ENCODE results near the gene GLCE.
A peak's percentile ranks its signal among the peaks of the same experiment; 100 is the strongest.

Gene GLCE

DNA sequence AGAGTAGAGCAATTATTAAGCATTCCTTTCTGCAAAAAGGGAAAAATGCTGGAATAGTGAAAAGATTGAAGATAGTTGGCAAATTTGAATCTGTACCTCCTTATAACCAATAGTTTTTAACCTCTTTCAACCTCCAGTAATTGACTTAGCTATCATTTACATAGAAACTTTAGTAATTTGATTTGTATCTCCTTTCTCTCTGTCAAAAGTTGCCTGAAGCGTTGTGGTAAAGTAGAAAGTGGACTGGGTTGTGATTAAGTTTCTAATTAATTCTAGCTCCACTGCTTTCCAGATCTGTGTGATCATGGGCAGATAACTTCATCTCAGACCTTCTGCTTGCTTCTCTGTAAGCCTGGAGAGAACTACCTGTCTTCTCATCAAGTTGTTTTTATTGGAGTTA, 24.8 kb downstream of the GLCE start:
- H3K9me3 Mint-ChIP-seq = peaks cover 3% of the 10 kb centered on the region
- H3K4me1 Mint-ChIP-seq = peaks cover 5% of the 10 kb centered on the region
- no peaks in the 10 kb centered on the region for H3K27me3 Mint-ChIP-seq
- ATAC-seq (ENCODE audit: low read depth) = no peak
- DNase-seq (ENCODE audit: low spot score in 2 of 2) = no peak
- H3K4me3 Mint-ChIP-seq = no peak overlapping the region
- peaks cover 6% of the 10 kb centered on the region for H3K36me3 Mint-ChIP-seq
- H3K27ac Mint-ChIP-seq = no peak overlapping the region

DNA sequence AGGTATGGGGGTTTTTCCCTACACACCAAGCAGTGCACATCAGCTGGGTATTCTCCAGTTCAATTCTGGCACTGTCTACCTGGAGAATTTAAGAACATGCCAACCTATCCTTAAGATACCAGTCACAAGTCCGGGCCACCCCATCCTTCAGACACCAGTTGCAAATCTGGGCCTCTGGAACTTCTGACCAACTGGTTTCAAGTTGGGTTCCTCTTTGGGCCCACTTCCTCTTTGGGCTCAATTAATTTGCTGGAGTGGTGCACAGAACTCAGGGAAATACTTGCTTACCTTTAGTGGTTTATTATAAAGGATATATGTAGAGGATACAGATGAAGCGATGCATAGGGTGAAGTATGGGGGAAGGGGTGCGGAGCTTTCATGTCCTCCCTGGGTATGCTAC, 25.3 kb downstream of the GLCE start:
- H3K36me3 Mint-ChIP-seq = peaks cover 7% of the 10 kb centered on the region
- peaks cover 5% of the 10 kb centered on the region for H3K9me3 Mint-ChIP-seq
- ATAC-seq (ENCODE audit: low read depth) (peak; percentile 50), DNase-seq (ENCODE audit: low spot score in 2 of 2) (peak in 1 of 2 donors; percentile 3)
- no peak overlapping the region for H3K27ac Mint-ChIP-seq
- H3K4me1 Mint-ChIP-seq = peaks cover 5% of the 10 kb centered on the region
- no peaks in the 10 kb centered on the region for H3K27me3 Mint-ChIP-seq
- no peak overlapping the region for H3K4me3 Mint-ChIP-seq

DNA sequence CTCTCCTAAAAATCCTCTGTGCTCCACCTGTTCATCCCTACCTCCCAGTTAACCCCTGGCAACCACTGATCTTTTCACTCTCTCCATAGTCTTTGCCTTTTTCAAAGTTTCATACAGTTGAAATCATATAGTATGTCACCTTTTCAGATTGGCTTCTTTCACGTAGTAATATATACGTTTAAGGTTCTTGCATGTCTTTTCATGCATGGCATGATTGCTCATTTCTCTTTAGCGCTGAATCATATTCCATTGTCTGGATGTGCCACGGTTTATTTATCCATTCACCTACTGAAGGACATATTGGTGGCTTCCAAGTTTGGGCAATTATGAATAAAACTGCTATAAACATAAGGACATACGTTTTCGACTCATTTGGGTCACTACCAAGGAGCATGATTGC, 28.7 kb downstream of the GLCE start:
- peaks cover 5% of the 10 kb centered on the region for H3K9me3 Mint-ChIP-seq
- H3K27me3 Mint-ChIP-seq = no peaks in the 10 kb centered on the region
- ATAC-seq (ENCODE audit: low read depth) = no peak
- no peak overlapping the region for H3K27ac Mint-ChIP-seq
- H3K4me1 Mint-ChIP-seq = peaks cover 5% of the 10 kb centered on the region
- no peak overlapping the region for H3K4me3 Mint-ChIP-seq
- DNase-seq (ENCODE audit: low spot score in 2 of 2) = no peak
- peaks cover 10% of the 10 kb centered on the region for H3K36me3 Mint-ChIP-seq

DNA sequence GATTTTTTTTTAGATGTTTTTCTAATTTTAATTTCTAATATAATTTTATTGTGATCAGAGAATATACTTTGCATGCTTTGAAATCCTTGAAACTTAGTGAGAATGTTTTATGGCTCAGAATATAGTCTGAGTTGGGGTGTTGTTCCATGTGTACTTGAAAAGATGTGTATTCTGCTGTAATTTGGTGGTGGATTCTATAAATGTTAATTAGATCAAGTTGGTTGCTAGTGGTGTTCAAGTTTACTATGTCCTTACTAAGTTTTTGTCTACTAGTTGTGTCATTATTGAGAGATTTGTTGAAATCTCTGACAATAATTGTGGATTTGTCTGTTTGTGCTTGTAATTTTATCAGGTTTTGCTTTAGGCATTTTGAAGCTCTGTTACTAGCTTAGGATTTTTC, 29.7 kb downstream of the GLCE start:
- DNase-seq (ENCODE audit: low spot score in 2 of 2) (no peak), ATAC-seq (ENCODE audit: low read depth) (no peak)
- peaks cover 5% of the 10 kb centered on the region for H3K9me3 Mint-ChIP-seq
- no peak overlapping the region for H3K4me3 Mint-ChIP-seq
- peaks cover 5% of the 10 kb centered on the region for H3K4me1 Mint-ChIP-seq
- H3K27ac Mint-ChIP-seq = no peak overlapping the region
- H3K27me3 Mint-ChIP-seq = no peaks in the 10 kb centered on the region
- H3K36me3 Mint-ChIP-seq = peaks cover 10% of the 10 kb centered on the region

DNA sequence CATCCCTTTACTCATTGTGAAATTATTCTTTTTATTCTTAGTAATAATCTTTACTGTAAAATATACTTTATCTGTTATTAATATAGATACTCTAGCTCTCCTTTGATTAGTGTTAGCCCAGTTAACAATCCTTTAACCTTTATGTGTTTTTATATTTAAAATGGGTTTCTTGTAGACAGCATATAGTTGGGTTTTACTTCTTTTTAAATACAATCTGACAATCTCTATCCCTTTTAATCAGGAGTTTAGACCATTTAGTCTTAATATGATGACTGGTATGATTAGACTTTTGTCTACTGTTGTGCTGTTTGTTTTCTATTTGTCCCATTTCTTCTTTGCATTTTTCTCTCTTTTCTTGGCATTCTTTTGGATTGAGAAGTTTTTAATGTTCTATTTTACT, 30.1 kb downstream of the GLCE start:
- peaks cover 10% of the 10 kb centered on the region for H3K36me3 Mint-ChIP-seq
- no peak overlapping the region for H3K27ac Mint-ChIP-seq
- peaks cover 5% of the 10 kb centered on the region for H3K9me3 Mint-ChIP-seq
- no peak for ATAC-seq (ENCODE audit: low read depth)
- H3K4me1 Mint-ChIP-seq = peaks cover 3% of the 10 kb centered on the region
- no peaks in the 10 kb centered on the region for H3K27me3 Mint-ChIP-seq
- H3K4me3 Mint-ChIP-seq = no peak overlapping the region
- no peak for DNase-seq (ENCODE audit: low spot score in 2 of 2)

DNA sequence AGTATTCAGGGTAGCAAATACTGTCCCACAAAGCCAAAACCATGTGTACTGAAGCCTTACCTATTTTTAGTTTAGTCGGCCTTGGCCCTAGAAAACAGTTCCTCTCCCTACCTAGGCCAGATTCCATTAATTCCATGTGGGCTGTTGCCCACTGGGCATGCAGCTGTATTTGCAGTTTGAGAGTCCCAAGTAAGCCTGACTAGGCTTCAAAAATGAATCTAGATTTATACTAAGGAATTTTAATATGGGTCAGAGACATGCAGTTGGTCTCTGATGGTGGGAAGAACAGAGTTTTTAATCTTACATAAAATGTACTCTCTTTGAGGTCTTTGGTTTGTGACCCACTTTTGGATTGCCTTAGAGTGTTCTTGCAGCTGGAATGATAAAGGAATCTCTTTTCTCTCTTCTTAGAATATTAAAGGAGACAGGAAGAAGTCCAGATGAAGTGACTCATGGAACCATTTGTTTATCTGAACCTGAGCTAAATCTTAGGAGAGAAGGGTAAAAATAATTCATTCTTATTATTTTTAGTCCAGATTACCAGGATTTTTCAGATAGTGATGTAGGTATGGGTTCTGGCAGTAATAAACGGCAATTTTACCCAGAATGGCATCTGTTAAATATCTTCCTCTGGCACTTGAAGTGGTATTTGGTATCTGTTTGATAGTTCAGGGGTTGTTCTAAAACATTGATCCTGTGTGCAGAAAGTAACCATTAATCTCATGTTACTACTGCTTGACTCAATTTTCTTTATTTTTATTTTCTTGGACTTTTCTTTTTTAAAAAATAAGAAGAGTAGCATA, 33.8 kb downstream of the GLCE start:
- H3K36me3 Mint-ChIP-seq = peaks cover 17% of the 10 kb centered on the region
- H3K4me3 Mint-ChIP-seq = no peak overlapping the region
- no peaks in the 10 kb centered on the region for H3K27me3 Mint-ChIP-seq
- ATAC-seq (ENCODE audit: low read depth) = no peak
- no peak overlapping the region for H3K27ac Mint-ChIP-seq
- peaks cover 3% of the 10 kb centered on the region for H3K4me1 Mint-ChIP-seq
- peaks cover 4% of the 10 kb centered on the region for H3K9me3 Mint-ChIP-seq
- no peak for DNase-seq (ENCODE audit: low spot score in 2 of 2)

DNA sequence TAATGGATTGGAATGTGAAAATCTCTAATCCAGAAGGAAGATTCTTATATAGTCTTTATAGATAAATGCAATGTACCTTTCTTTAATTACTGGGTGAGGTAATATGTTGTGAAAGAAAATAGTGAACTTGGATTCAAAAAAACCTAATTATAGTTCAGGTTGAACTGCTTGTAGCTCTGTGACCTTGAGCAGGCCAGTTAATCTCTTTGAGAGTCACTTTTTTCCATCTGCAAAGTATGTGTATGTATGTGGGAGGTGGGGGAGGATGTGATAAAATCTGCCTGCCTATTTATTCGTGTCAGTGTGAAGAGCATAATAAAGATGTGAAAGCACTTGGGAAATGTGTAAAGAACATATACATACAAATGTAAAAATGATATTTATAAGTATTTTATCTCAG, 34.4 kb downstream of the GLCE start:
- DNase-seq (ENCODE audit: low spot score in 2 of 2) = no peak
- ATAC-seq (ENCODE audit: low read depth) = no peak
- Mint-ChIP-seq H3K4me3 (no peak overlapping the region), H3K4me1 (peaks cover 3% of the 10 kb centered on the region), H3K27ac (no peak overlapping the region), H3K27me3 (no peaks in the 10 kb centered on the region), H3K36me3 (peaks cover 17% of the 10 kb centered on the region), H3K9me3 (peaks cover 3% of the 10 kb centered on the region)

DNA sequence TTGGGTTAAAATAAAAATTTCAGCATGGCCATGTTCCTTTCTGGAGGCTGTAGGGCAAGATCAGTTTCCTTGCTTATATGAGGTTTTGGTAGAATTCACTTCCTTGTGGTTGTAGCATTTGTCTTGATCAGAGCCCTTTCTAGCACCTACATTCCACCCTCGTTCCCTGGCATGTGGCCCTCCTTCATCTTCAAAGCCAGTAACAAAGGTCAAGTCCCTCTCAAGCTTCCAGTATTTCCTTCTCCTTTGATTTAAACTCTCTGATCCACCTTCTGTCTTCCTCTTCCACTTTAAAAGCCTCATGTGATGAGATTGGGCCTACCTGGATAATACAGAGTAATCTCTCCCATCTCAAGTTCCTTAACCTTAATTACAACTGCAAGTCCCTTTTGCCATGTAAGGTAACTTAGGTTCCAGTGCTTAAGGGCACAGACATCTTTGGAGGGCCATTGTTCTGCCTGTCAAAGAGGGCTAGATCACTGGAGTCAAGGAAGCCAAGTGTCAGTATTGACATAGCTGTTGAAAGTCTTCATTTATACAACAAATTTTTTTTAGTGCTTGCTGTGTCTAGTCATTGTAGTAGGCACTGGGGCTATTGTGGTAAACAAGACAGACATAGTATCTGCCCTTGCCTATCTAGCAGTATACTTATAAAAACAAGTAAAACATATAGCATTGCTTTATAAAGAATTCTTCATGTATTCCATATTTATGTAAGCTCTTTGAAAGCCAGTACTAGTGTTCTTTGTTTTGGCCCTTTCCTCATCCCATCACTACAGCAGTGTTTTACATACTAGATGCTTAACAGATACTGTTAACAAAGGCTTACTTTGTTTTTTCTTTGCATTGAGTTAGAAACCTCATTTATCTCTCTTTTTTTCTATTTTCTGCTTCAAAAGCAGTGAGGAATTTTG, 40.7 kb downstream of the GLCE start:
- Mint-ChIP-seq H3K27ac (no peak overlapping the region), H3K9me3 (no peaks in the 10 kb centered on the region), H3K4me1 (no peaks in the 10 kb centered on the region), H3K4me3 (no peak overlapping the region), H3K27me3 (no peaks in the 10 kb centered on the region), H3K36me3 (peaks cover 10% of the 10 kb centered on the region)
- DNase-seq (ENCODE audit: low spot score in 2 of 2) = no peak
- no peak for ATAC-seq (ENCODE audit: low read depth)

DNA sequence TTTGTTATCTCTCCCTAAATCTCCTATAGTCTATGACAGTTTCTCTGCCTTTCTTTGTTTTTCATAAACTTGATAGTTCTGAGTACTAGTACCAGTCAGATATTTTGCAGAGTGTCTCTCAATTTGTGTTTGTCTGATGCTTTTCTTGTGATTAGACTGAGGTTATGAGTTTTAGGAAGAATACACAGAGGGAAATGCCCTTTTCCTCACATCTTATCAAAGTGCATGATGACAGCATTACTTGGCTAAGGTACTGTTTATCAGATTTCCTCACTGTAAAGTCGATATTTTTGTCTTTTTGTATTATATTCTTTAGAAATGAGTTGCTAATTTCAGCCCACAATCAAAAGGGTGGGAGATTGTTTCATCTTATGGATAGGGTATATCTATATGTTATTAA, 45.6 kb downstream of the GLCE start:
- ATAC-seq (ENCODE audit: low read depth) = no peak
- peaks cover 2% of the 10 kb centered on the region for H3K36me3 Mint-ChIP-seq
- H3K9me3 Mint-ChIP-seq = no peaks in the 10 kb centered on the region
- no peak for DNase-seq (ENCODE audit: low spot score in 2 of 2)
- no peaks in the 10 kb centered on the region for H3K27me3 Mint-ChIP-seq
- H3K4me1 Mint-ChIP-seq = no peaks in the 10 kb centered on the region
- no peak overlapping the region for H3K4me3 Mint-ChIP-seq
- H3K27ac Mint-ChIP-seq = no peak overlapping the region

DNA sequence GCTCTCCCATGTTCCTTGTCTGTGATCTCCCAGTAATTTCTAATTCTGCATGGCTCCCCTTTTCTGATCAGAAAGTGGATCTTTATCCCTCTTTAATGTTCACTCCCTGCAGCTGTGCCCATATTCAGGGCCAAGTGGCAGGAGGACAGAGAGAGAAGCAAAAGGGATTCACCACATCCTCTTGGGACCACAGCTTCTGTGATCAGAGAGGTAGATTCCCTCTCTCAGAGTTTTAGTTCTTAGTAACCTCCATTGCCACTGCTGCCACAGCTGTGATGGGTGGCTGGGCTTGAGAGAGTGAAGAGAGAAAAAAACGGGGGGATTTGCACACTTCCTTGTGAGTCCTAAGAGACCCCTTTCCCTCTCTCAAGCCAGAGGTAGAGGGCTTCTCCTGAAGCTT, 49.2 kb downstream of the GLCE start:
- H3K27ac Mint-ChIP-seq = no peak overlapping the region
- H3K36me3 Mint-ChIP-seq = peaks cover 2% of the 10 kb centered on the region
- DNase-seq (ENCODE audit: low spot score in 2 of 2) = no peak
- H3K9me3 Mint-ChIP-seq = no peaks in the 10 kb centered on the region
- no peaks in the 10 kb centered on the region for H3K4me1 Mint-ChIP-seq
- H3K27me3 Mint-ChIP-seq = no peaks in the 10 kb centered on the region
- no peak for ATAC-seq (ENCODE audit: low read depth)
- H3K4me3 Mint-ChIP-seq = no peak overlapping the region

DNA sequence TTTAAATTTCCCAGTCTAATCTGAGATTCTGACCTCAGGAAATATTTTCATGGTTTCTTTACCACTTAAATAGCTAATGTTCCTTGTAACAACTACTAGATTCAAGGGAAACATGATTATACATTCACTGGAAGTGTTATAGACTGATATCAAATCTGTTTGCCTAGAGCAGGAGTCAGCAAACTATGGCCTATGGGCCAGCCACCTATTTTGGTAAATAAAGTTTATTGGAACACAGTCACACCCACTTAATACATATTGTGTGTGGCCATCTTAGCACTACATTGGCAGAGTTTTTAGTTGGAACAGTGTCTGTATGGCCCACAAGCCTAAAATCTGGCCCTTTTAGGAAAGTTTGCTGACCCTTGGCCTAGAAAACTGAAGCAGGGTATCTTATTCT, 50.1 kb downstream of the GLCE start:
- ATAC-seq (ENCODE audit: low read depth) (no peak), DNase-seq (ENCODE audit: low spot score in 2 of 2) (no peak)
- no peak overlapping the region for H3K27ac Mint-ChIP-seq
- peaks cover 2% of the 10 kb centered on the region for H3K36me3 Mint-ChIP-seq
- no peaks in the 10 kb centered on the region for H3K27me3 Mint-ChIP-seq
- no peaks in the 10 kb centered on the region for H3K9me3 Mint-ChIP-seq
- no peaks in the 10 kb centered on the region for H3K4me1 Mint-ChIP-seq
- H3K4me3 Mint-ChIP-seq = no peak overlapping the region

DNA sequence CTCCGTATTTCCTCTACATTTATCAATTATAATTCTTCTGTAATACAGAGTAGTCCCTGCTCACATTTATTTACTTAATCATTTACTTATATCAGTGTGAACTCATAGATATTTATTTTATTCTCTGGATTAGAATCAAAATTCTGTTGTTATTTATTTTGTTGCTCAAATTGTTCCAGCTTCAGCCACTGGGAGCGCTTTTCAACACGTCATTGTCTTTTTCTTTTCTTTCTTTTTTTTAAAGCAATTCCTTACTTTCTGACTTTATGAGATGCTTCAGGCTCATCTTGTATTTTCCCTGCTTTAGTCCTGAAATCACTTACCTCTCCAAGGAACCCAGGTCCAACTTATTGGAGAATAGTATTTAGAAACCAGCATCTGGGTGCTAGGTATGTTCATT, 53.4 kb downstream of the GLCE start:
- Mint-ChIP-seq H3K4me1 (no peaks in the 10 kb centered on the region), H3K27me3 (no peaks in the 10 kb centered on the region), H3K9me3 (no peaks in the 10 kb centered on the region), H3K4me3 (no peak overlapping the region), H3K27ac (no peak overlapping the region), H3K36me3 (no peaks in the 10 kb centered on the region)
- DNase-seq (ENCODE audit: low spot score in 2 of 2) (no peak), ATAC-seq (ENCODE audit: low read depth) (no peak)

DNA sequence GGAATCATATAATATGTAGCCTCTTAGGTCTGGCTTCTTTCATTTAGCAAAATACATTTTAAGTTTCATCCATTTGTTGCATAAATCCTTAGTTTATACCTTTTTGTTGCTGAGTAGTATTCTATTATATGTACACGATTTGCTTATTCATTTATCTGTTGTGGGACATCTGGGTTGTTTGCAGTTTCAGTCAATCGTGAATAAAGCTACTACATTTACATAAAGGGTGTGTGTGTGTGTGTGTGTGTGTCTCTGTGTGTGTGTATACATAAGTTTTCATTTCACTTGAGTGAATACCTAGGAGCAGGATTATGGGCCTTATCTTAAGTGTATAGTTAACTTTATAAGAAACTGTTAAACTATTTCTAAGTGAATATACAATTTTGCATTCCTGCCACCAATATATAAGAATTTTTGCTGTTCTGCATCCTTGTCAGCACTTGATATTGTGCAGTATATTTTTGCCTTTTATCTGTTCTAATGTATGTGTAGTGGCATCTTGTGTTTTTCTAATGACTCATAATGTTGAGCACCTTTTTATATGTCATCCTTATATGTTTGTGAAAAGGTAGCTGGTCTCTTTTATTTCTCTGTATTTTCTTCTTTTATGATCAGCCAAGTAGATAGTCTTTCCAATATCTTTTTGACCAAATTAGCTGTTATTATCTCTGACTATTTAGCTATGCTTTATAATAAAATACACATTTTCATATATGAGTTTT, 55.0 kb downstream of the GLCE start:
- Mint-ChIP-seq H3K4me3 (no peak overlapping the region), H3K36me3 (peaks cover 5% of the 10 kb centered on the region), H3K9me3 (no peaks in the 10 kb centered on the region), H3K27ac (no peak overlapping the region), H3K4me1 (no peaks in the 10 kb centered on the region), H3K27me3 (no peaks in the 10 kb centered on the region)
- DNase-seq (ENCODE audit: low spot score in 2 of 2) (no peak), ATAC-seq (ENCODE audit: low read depth) (no peak)

DNA sequence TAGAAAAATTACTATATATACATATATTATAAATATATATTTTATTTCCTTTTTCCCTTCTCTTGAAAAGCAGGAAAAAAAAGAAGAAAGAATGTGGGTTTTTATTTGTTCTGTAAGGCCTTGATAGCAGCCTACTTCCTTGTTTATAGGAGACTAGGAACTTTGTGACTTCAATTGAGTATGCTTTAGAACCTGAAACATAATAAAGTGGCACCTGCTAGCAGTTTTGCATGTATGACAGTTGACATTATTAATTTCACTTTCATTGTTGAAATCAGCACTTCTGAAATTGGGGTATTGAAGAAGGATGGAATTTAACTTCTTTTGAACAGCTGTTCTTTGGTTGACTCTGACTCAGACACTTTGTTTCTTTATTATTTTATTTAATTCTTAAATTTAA, 56.9 kb downstream of the GLCE start:
- DNase-seq (ENCODE audit: low spot score in 2 of 2) (no peak), ATAC-seq (ENCODE audit: low read depth) (no peak)
- Mint-ChIP-seq H3K27ac (no peak overlapping the region), H3K4me3 (no peak overlapping the region), H3K9me3 (no peaks in the 10 kb centered on the region), H3K36me3 (peaks cover 7% of the 10 kb centered on the region), H3K4me1 (no peaks in the 10 kb centered on the region), H3K27me3 (no peaks in the 10 kb centered on the region)

Measured in memory B cell (primary cell).